Measurements from ENCODE around the gene SPOCK1.

DNA sequence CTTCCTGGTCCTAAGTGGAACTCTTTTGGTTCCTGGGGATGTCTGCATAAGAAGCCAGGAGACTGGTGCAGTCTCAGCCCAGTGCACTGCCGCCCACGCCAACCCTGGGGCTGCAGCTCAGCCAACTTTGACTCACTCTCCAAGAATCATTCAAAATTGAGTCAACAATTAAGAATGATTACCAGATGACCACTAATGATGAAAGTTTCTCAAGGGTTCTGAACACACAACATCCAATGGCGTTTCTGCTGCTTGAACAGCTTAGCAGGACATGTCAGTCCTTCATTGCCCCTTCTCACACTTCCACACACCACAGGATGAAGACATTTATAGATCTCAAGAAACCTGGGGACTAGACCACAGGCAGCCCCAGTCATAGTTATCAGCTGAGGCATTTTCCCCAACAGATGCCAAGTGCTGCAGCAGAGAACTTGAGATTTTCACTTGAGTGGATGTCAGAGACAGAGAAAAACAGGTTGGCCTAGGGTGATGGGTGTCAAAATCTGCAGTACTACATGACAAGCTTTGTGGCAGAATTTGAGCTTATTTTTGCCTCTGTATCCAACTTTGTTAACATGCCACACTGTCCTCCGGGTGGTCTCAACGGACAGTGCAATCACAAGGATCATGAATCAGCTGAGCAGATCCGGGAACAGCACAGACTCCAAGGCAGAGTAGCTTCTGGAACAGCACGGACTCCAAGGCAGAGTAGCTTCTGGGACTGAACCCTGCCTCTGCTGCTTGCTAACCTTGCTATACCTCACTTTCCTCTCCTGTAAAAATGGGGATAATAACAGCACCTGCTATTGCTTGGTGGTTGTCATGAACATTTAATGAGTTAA, 356.1 kb downstream of the SPOCK1 start:
- TF ChIP-seq, protein P1, sequence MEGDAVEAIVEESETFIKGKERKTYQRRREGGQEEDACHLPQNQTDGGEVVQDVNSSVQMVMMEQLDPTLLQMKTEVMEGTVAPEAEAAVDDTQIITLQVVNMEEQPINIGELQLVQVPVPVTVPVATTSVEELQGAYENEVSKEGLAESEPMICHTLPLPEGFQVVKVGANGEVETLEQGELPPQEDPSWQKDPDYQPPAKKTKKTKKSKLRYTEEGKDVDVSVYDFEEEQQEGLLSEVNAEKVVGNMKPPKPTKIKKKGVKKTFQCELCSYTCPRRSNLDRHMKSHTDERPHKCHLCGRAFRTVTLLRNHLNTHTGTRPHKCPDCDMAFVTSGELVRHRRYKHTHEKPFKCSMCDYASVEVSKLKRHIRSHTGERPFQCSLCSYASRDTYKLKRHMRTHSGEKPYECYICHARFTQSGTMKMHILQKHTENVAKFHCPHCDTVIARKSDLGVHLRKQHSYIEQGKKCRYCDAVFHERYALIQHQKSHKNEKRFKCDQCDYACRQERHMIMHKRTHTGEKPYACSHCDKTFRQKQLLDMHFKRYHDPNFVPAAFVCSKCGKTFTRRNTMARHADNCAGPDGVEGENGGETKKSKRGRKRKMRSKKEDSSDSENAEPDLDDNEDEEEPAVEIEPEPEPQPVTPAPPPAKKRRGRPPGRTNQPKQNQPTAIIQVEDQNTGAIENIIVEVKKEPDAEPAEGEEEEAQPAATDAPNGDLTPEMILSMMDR (IDR thresholded peaks at IDR 0.05), result no peak
- TF ChIP-seq POLR2A (IDR thresholded peaks at IDR 0.05), result no peak
